SJCRH30 (cell line): ENCODE measurements around the gene VRK2. TPM values are rescaled to one million over a fixed set of nuclear protein-coding genes. Genes with fewer than 3 reads are reported as not detected.
"Not testable (repeated sequence)": the region's sequence is repeated elsewhere in the genome, so short reads cannot be mapped to it uniquely, and the experiment has no call there.

Source experiments
- DNase-seq, 2 experiments: peaks; one replicate each; pipeline ENCODE4 v3.0.0-alpha.2; 2015 to 2020
- H3K27ac ChIP-seq: fragments of 250-450 bp; sonication (Bioruptor Pico); 2 replicates; pipeline ENCODE4 v1.5.1; 2020; ENCODE audit warnings: mild to moderate bottlenecking, moderate library complexity
- H3K27me3 ChIP-seq: fragments of 250-450 bp; sonication (Bioruptor Pico); 2 replicates; pipeline ENCODE4 v1.5.1; 2020; ENCODE audit warnings: mild to moderate bottlenecking, moderate library complexity
- H3K36me3 ChIP-seq: fragments of 250-450 bp; sonication (Bioruptor Pico); 2 replicates; pipeline ENCODE4 v1.5.1; 2020; ENCODE audit warnings: mild to moderate bottlenecking, moderate library complexity
- H3K4me1 ChIP-seq: fragments of 250-450 bp; sonication (Bioruptor Pico); 2 replicates; pipeline ENCODE4 v1.5.1; 2020; ENCODE audit warnings: mild to moderate bottlenecking, moderate library complexity
- H3K4me3 ChIP-seq: fragments of 250-450 bp; sonication (Bioruptor Pico); 2 replicates; pipeline ENCODE4 v1.5.1; 2020; ENCODE audit warnings: mild to moderate bottlenecking, moderate library complexity
- H3K9me3 ChIP-seq: fragments of 250-450 bp; sonication (Bioruptor Pico); replicated peaks from 2 replicates; pipeline ENCODE4 v1.5.1; 2020; ENCODE audit warnings: mild to moderate bottlenecking, moderate library complexity
- total RNA-seq: library from RNA; depleted of rRNA; stranded (reverse); fragments of >200 nt; shearing (Covaris generic); gene quantifications from 2 replicates; pipeline ENCODE4 v1.2.3, GENCODE V29; 2014

VRK2 gene
- total RNA-seq, 1 experiment from 2014 or later, result 6.8 TPM

GRCh38 chr2:58110765-58111164 lies 64.2 kb downstream of the VRK2 start:
- Histone ChIP-seq H3K27ac (no peak overlapping the region), H3K4me3 (no peak overlapping the region), H3K9me3 (no peaks in the 10 kb centered on the region), H3K4me1 (no peaks in the 10 kb centered on the region), H3K27me3 (no peaks in the 10 kb centered on the region), H3K36me3 (no peaks in the 10 kb centered on the region)
- DNase-seq, result peak in 1 of 2 experiments; percentile 9

GRCh38 chr2:58113563-58113962 lies 67.0 kb downstream of the VRK2 start:
- not testable (repeated sequence) for H3K27me3 ChIP-seq, H3K4me1 ChIP-seq, H3K36me3 ChIP-seq, H3K4me3 ChIP-seq, DNase-seq, H3K9me3 ChIP-seq, H3K27ac ChIP-seq

- Histone ChIP-seq H3K36me3 (no peaks in the 10 kb centered on the region), H3K4me3 (no peak overlapping the region), H3K4me1 (no peaks in the 10 kb centered on the region), H3K9me3 (no peaks in the 10 kb centered on the region), H3K27me3 (no peaks in the 10 kb centered on the region; the same call in 1 of the 2 replicates), H3K27ac (no peak overlapping the region)
- DNase-seq, result no peak
Observed at GRCh38 chr2:58120626-58121229, 74.1 kb downstream of the VRK2 start.

GRCh38 chr2:58122040-58122439 lies 75.4 kb downstream of the VRK2 start:
- no peak overlapping the region for H3K27ac ChIP-seq
- H3K4me3 ChIP-seq, result no peak overlapping the region
- no peak for DNase-seq
- H3K4me1 ChIP-seq, result no peaks in the 10 kb centered on the region
- no peaks in the 10 kb centered on the region for H3K36me3 ChIP-seq
- no peaks in the 10 kb centered on the region for H3K9me3 ChIP-seq
- H3K27me3 ChIP-seq, result no peaks in the 10 kb centered on the region; the same call in 1 of the 2 replicates

- H3K9me3 ChIP-seq, result no peaks in the 10 kb centered on the region
- H3K27ac ChIP-seq, result no peak overlapping the region
- no peak for DNase-seq
- H3K4me1 ChIP-seq, result no peaks in the 10 kb centered on the region
- no peaks in the 10 kb centered on the region; the same call in 1 of the 2 replicates for H3K27me3 ChIP-seq
- no peak overlapping the region for H3K4me3 ChIP-seq
- H3K36me3 ChIP-seq, result no peaks in the 10 kb centered on the region
Observed at GRCh38 chr2:58122540-58122939, 75.9 kb downstream of the VRK2 start.

- no peaks in the 10 kb centered on the region for H3K9me3 ChIP-seq
- H3K4me3 ChIP-seq, result no peak overlapping the region
- H3K27ac ChIP-seq, result no peak overlapping the region
- no peaks in the 10 kb centered on the region; the same call in 1 of the 2 replicates for H3K27me3 ChIP-seq
- 0 out of 2 replicates have a peak, but pooled peaks cover 3% of the 10 kb centered on the region for H3K36me3 ChIP-seq
- DNase-seq, result no peak
- no peaks in the 10 kb centered on the region for H3K4me1 ChIP-seq
Observed at GRCh38 chr2:58127111-58127510, 80.5 kb downstream of the VRK2 start.

- Histone ChIP-seq H3K27ac (no peak overlapping the region), H3K27me3 (no peaks in the 10 kb centered on the region), H3K36me3 (0 out of 2 replicates have a peak, but pooled peaks cover 3% of the 10 kb centered on the region), H3K4me3 (no peak overlapping the region), H3K4me1 (no peaks in the 10 kb centered on the region), H3K9me3 (no peaks in the 10 kb centered on the region)
- DNase-seq, result no peak
Observed at GRCh38 chr2:58130238-58130637, 83.6 kb downstream of the VRK2 start.

- 0 out of 2 replicates have a peak, but pooled peaks cover 3% of the 10 kb centered on the region for H3K36me3 ChIP-seq
- peak in 1 of 2 experiments; percentile 34 for DNase-seq
- H3K4me1 ChIP-seq, result no peaks in the 10 kb centered on the region
- H3K4me3 ChIP-seq, result no peak overlapping the region
- no peak overlapping the region for H3K27ac ChIP-seq
- no peaks in the 10 kb centered on the region for H3K27me3 ChIP-seq
- H3K9me3 ChIP-seq, result no peaks in the 10 kb centered on the region
Observed at GRCh38 chr2:58131191-58132011, 84.8 kb downstream of the VRK2 start.

GRCh38 chr2:58133395-58133794 lies 86.8 kb downstream of the VRK2 start:
- DNase-seq, result no peak

GRCh38 chr2:58135861-58136260 lies 89.3 kb downstream of the VRK2 start:
- no peak for DNase-seq
- H3K9me3 ChIP-seq, result no peaks in the 10 kb centered on the region
- no peak overlapping the region for H3K4me3 ChIP-seq
- H3K4me1 ChIP-seq, result peaks cover 10% of the 10 kb centered on the region
- H3K36me3 ChIP-seq, result no peaks in the 10 kb centered on the region
- no peak overlapping the region for H3K27ac ChIP-seq
- H3K27me3 ChIP-seq, result no peaks in the 10 kb centered on the region

More at GRCh38 chr2:58133395-58133794, 86.8 kb downstream of the VRK2 start:
- Histone ChIP-seq H3K36me3 (0 out of 2 replicates have a peak, but pooled peaks cover 3% of the 10 kb centered on the region), H3K27ac (no peak overlapping the region), H3K4me3 (no peak overlapping the region), H3K4me1 (peaks cover 10% of the 10 kb centered on the region), H3K9me3 (no peaks in the 10 kb centered on the region), H3K27me3 (no peaks in the 10 kb centered on the region)

GRCh38 chr2:58137221-58137620 lies 90.6 kb downstream of the VRK2 start:
- Histone ChIP-seq H3K36me3 (no peaks in the 10 kb centered on the region), H3K27ac (peak overlapping the region; percentile 25), H3K4me1 (peaks cover 10% of the 10 kb centered on the region), H3K4me3 (no peak overlapping the region), H3K9me3 (no peaks in the 10 kb centered on the region), H3K27me3 (no peaks in the 10 kb centered on the region)
- peak in 1 of 2 experiments; percentile 15 for DNase-seq

GRCh38 chr2:58137856-58138255 lies 91.2 kb downstream of the VRK2 start:
- Histone ChIP-seq H3K27ac (peak overlapping the region; percentile 25), H3K4me1 (peaks cover 10% of the 10 kb centered on the region), H3K36me3 (no peaks in the 10 kb centered on the region), H3K27me3 (no peaks in the 10 kb centered on the region), H3K9me3 (no peaks in the 10 kb centered on the region), H3K4me3 (no peak overlapping the region)
- peak; percentile 51 to 71 for DNase-seq

GRCh38 chr2:58138396-58139030 lies 91.9 kb downstream of the VRK2 start:
- no peaks in the 10 kb centered on the region for H3K9me3 ChIP-seq
- 0 out of 2 replicates have a peak overlapping the region, but pooled peaks have one; percentile 25 for H3K27ac ChIP-seq
- no peaks in the 10 kb centered on the region for H3K27me3 ChIP-seq
- peaks cover 10% of the 10 kb centered on the region for H3K4me1 ChIP-seq
- H3K36me3 ChIP-seq, result no peaks in the 10 kb centered on the region
- no peak overlapping the region for H3K4me3 ChIP-seq
- DNase-seq, result no peak

GRCh38 chr2:58140508-58141072 lies 94.0 kb downstream of the VRK2 start:
- DNase-seq, result no peak
- Histone ChIP-seq H3K27ac (no peak overlapping the region), H3K36me3 (no peaks in the 10 kb centered on the region), H3K4me3 (no peak overlapping the region), H3K27me3 (no peaks in the 10 kb centered on the region), H3K9me3 (no peaks in the 10 kb centered on the region), H3K4me1 (peaks cover 10% of the 10 kb centered on the region)

- not testable (repeated sequence) for H3K27me3 ChIP-seq, H3K4me3 ChIP-seq, H3K4me1 ChIP-seq, H3K9me3 ChIP-seq, H3K36me3 ChIP-seq, DNase-seq, H3K27ac ChIP-seq
Observed at GRCh38 chr2:58145769-58146168, 99.2 kb downstream of the VRK2 start.
